ENCODE data around the gene MS4A4E.

MS4A4E gene

GRCh38 chr11:60222141-60222540 lies 20.8 kb downstream of the MS4A4E start:
- no peak for DNase-seq (ENCODE audit: low read depth)
- no peak overlapping the region for H3K4me3 ChIP-seq (ENCODE audit: low read depth, low read length)
- TF ChIP-seq CTCF (IDR thresholded peaks at IDR 0.05; ENCODE audit: control insufficient read depth, extremely low read depth, insufficient read depth): no peak

- no peak for DNase-seq (ENCODE audit: low read depth)
- no peak for TF ChIP-seq CTCF (IDR thresholded peaks at IDR 0.05; ENCODE audit: control insufficient read depth, extremely low read depth, insufficient read depth)
- H3K4me3 ChIP-seq (ENCODE audit: low read depth, low read length): no peak overlapping the region
Observed at GRCh38 chr11:60221692-60222091, 21.2 kb downstream of the MS4A4E start.

- no peak overlapping the region for H3K4me3 ChIP-seq (ENCODE audit: low read depth, low read length)
Observed at GRCh38 chr11:60221181-60221580, 21.8 kb downstream of the MS4A4E start.

GRCh38 chr11:60214386-60214785 lies 28.6 kb downstream of the MS4A4E start:
- H3K4me3 ChIP-seq (ENCODE audit: low read depth, low read length): no peak overlapping the region
- no peak for TF ChIP-seq CTCF (IDR thresholded peaks at IDR 0.05; ENCODE audit: control insufficient read depth, extremely low read depth, insufficient read depth)
- DNase-seq (ENCODE audit: low read depth): no peak

More at GRCh38 chr11:60221181-60221580, 21.8 kb downstream of the MS4A4E start:
- DNase-seq (ENCODE audit: low read depth): no peak
- TF ChIP-seq CTCF (IDR thresholded peaks at IDR 0.05; ENCODE audit: control insufficient read depth, extremely low read depth, insufficient read depth): no peak

GRCh38 chr11:60211206-60211605 lies 31.7 kb downstream of the MS4A4E start:
- TF ChIP-seq CTCF (IDR thresholded peaks at IDR 0.05; ENCODE audit: control insufficient read depth, extremely low read depth, insufficient read depth): no peak
- no peak for DNase-seq (ENCODE audit: low read depth)

GRCh38 chr11:60209977-60210376 lies 33.0 kb downstream of the MS4A4E start:
- no peak for DNase-seq (ENCODE audit: low read depth)
- H3K4me3 ChIP-seq (ENCODE audit: low read depth, low read length): no peak overlapping the region
- no peak for TF ChIP-seq CTCF (IDR thresholded peaks at IDR 0.05; ENCODE audit: control insufficient read depth, extremely low read depth, insufficient read depth)

More at GRCh38 chr11:60211206-60211605, 31.7 kb downstream of the MS4A4E start:
- no peak overlapping the region for H3K4me3 ChIP-seq (ENCODE audit: low read depth, low read length)

GRCh38 chr11:60208951-60209350 lies 34.0 kb downstream of the MS4A4E start:
- DNase-seq (ENCODE audit: low read depth): no peak
- TF ChIP-seq CTCF (IDR thresholded peaks at IDR 0.05; ENCODE audit: control insufficient read depth, extremely low read depth, insufficient read depth): no peak
- no peak overlapping the region for H3K4me3 ChIP-seq (ENCODE audit: low read depth, low read length)
